Suprapubic skin (tissue), 4 donors: ENCODE measurements around the gene MICAL2.

Experiments used
- CTCF ChIP-seq, 2 donors: fragments of 200-600 bp in 1 of 2; fragments of 450-650 bp in 1 of 2; sonication (generic) in 1 of 2; IDR thresholded peaks; one replicate each; pipeline ENCODE4 v1.5.1; 2016 to 2019; ENCODE audit warnings: antibody characterized with exemption in 2 of 2, mild to moderate bottlenecking in 1 of 2, moderate library complexity in 1 of 2
- EP300 ChIP-seq: sonication (generic); formaldehyde crosslinking; IDR thresholded peaks from one replicate; pipeline ENCODE4 v1.6.1; 2017; ENCODE audit warnings: antibody characterized with exemption
- POLR2A ChIP-seq, 2 donors: fragments of 450-650 bp; IDR thresholded peaks; one replicate each; pipeline ENCODE4 v1.6.1; 2017; ENCODE audit warnings: antibody characterized with exemption in 2 of 2, mild to moderate bottlenecking in 2 of 2, moderate library complexity in 2 of 2
- POLR2AphosphoS5 ChIP-seq, 3 donors: sonication (generic); formaldehyde crosslinking; IDR thresholded peaks; one replicate each; pipeline ENCODE4 v1.6.1; 2017; ENCODE audit warnings: antibody characterized with exemption in 3 of 3

GRCh38 chr11:12271826-12272366, 161.5 kb downstream of the MICAL2 start:
- TF ChIP-seq POLR2A (IDR thresholded peaks at IDR 0.05) (no peak), POLR2AphosphoS5 (IDR thresholded peaks at IDR 0.05) (no peak), CTCF (IDR thresholded peaks at IDR 0.05) (no peak), EP300 (no peak)
